Peyer's patch (tissue), 4 donors: ENCODE results near the gene ABCC12. TPM values are rescaled to one million over a fixed set of nuclear protein-coding genes. Genes with fewer than 3 reads are reported as not detected.

Source experiments
- DNase-seq, 3 donors: peaks; one replicate each; pipeline ENCODE4 v3.0.0-alpha.2; 2017 to 2019
- H3K27ac ChIP-seq, 4 donors: fragments of 200-600 bp; sonication (generic); one replicate each; pipeline ENCODE4 v1.5.1; 2016 to 2019
- H3K27me3 ChIP-seq, 2 donors: fragments of 200-600 bp; sonication (generic); one replicate each; pipeline ENCODE4 v1.5.1; 2019
- H3K36me3 ChIP-seq, 3 donors: fragments of 200-600 bp; sonication (generic); one replicate each; pipeline ENCODE4 v1.5.1; 2016 to 2019
- H3K4me1 ChIP-seq, 4 donors: fragments of 200-600 bp; sonication (generic); one replicate each; pipeline ENCODE4 v1.5.1; 2016 to 2019
- H3K4me3 ChIP-seq, 4 donors: fragments of 200-600 bp; sonication (generic); 1 replicate in 3 of 4; 2 replicates in 1 of 4; pipeline ENCODE4 v1.5.1; 2016 to 2019; ENCODE audit warnings: mild to moderate bottlenecking in 1 of 4
- H3K9me3 ChIP-seq, 4 donors: fragments of 200-600 bp; sonication (generic); one replicate each; pipeline ENCODE4 v1.5.1; 2016 to 2019; ENCODE audit warnings: mild to moderate bottlenecking in 1 of 4
- CTCF ChIP-seq, 6 experiments: fragments of 450-650 bp in 4 of 6; fragments of 200-600 bp in 2 of 6; sonication (generic) in 1 of 6; IDR thresholded peaks; one replicate each; pipeline ENCODE4 v1.5.1; 2017 to 2019; ENCODE audit warnings: antibody characterized with exemption in 6 of 6, mild to moderate bottlenecking in 3 of 6, moderate library complexity in 1 of 6
- POLR2A ChIP-seq, 2 donors: fragments of 450-650 bp; IDR thresholded peaks; one replicate each; pipeline ENCODE4 v1.5.1; 2017; ENCODE audit warnings: antibody characterized with exemption in 2 of 2, mild to moderate bottlenecking in 2 of 2, moderate library complexity in 2 of 2
- total RNA-seq, 4 donors: library from RNA; depleted of rRNA; stranded (reverse); fragments of >200 nt; gene quantifications; one replicate each; pipeline ENCODE4 v1.1.0, GENCODE V29; 2016

The ABCC12 gene
- total RNA-seq, 4 donors from 2014 or later: not detected

- TF ChIP-seq POLR2A (IDR thresholded peaks at IDR 0.05) (no peak), CTCF (IDR thresholded peaks at IDR 0.05) (peak; percentile 44 to 93 (median 73))
- H3K4me3 ChIP-seq: no peak overlapping the region
- H3K27me3 ChIP-seq: no peaks in the 10 kb centered on the region
- H3K9me3 ChIP-seq: no peaks in the 10 kb centered on the region
- no peaks in the 10 kb centered on the region for H3K4me1 ChIP-seq
- DNase-seq: peak; percentile 77 to 89 (median 87)
- no peak overlapping the region for H3K27ac ChIP-seq
- no peaks in the 10 kb centered on the region for H3K36me3 ChIP-seq
Observed at GRCh38 chr16:48156790-48157209, 1.0 kb upstream of the ABCC12 start.

GRCh38 chr16:48153774-48154173 is 2.0 kb downstream of the ABCC12 start:
- no peaks in the 10 kb centered on the region for H3K36me3 ChIP-seq
- H3K4me3 ChIP-seq: no peak overlapping the region
- H3K27ac ChIP-seq: no peak overlapping the region
- TF ChIP-seq POLR2A (IDR thresholded peaks at IDR 0.05) (no peak), CTCF (IDR thresholded peaks at IDR 0.05) (no peak)
- H3K9me3 ChIP-seq: no peaks in the 10 kb centered on the region
- H3K27me3 ChIP-seq: no peaks in the 10 kb centered on the region
- no peaks in the 10 kb centered on the region for H3K4me1 ChIP-seq
- no peak for DNase-seq

- Histone ChIP-seq H3K27me3 (no peaks in the 10 kb centered on the region), H3K27ac (no peak overlapping the region), H3K36me3 (no peaks in the 10 kb centered on the region), H3K9me3 (no peaks in the 10 kb centered on the region), H3K4me1 (no peaks in the 10 kb centered on the region), H3K4me3 (no peak overlapping the region)
- TF ChIP-seq POLR2A (IDR thresholded peaks at IDR 0.05) (no peak), CTCF (IDR thresholded peaks at IDR 0.05) (no peak)
- DNase-seq: no peak
Observed at GRCh38 chr16:48152226-48152625, 3.6 kb downstream of the ABCC12 start.

GRCh38 chr16:48150707-48151106 is 5.1 kb downstream of the ABCC12 start:
- TF ChIP-seq CTCF (IDR thresholded peaks at IDR 0.05) (no peak), POLR2A (IDR thresholded peaks at IDR 0.05) (no peak)
- DNase-seq: no peak

GRCh38 chr16:48146710-48147109 is 9.1 kb downstream of the ABCC12 start:
- Histone ChIP-seq H3K27ac (no peak overlapping the region), H3K4me3 (no peak overlapping the region), H3K9me3 (no peaks in the 10 kb centered on the region), H3K4me1 (no peaks in the 10 kb centered on the region), H3K36me3 (no peaks in the 10 kb centered on the region), H3K27me3 (no peaks in the 10 kb centered on the region)
- TF ChIP-seq CTCF (IDR thresholded peaks at IDR 0.05): no peak
- no peak for TF ChIP-seq POLR2A (IDR thresholded peaks at IDR 0.05)
- no peak for DNase-seq

More at GRCh38 chr16:48150707-48151106, 5.1 kb downstream of the ABCC12 start:
- Histone ChIP-seq H3K9me3 (no peaks in the 10 kb centered on the region), H3K36me3 (no peaks in the 10 kb centered on the region), H3K4me1 (no peaks in the 10 kb centered on the region), H3K27ac (no peak overlapping the region), H3K4me3 (no peak overlapping the region), H3K27me3 (no peaks in the 10 kb centered on the region)

GRCh38 chr16:48146131-48146530 is 9.7 kb downstream of the ABCC12 start:
- TF ChIP-seq CTCF (IDR thresholded peaks at IDR 0.05) (no peak), POLR2A (IDR thresholded peaks at IDR 0.05) (no peak)
- H3K4me3 ChIP-seq: no peak overlapping the region
- DNase-seq: no peak
- no peak overlapping the region for H3K27ac ChIP-seq
- H3K27me3 ChIP-seq: no peaks in the 10 kb centered on the region
- H3K36me3 ChIP-seq: no peaks in the 10 kb centered on the region
- H3K4me1 ChIP-seq: no peaks in the 10 kb centered on the region
- H3K9me3 ChIP-seq: no peaks in the 10 kb centered on the region
